Measurements from ENCODE around the gene TNRC6C.

DNA sequence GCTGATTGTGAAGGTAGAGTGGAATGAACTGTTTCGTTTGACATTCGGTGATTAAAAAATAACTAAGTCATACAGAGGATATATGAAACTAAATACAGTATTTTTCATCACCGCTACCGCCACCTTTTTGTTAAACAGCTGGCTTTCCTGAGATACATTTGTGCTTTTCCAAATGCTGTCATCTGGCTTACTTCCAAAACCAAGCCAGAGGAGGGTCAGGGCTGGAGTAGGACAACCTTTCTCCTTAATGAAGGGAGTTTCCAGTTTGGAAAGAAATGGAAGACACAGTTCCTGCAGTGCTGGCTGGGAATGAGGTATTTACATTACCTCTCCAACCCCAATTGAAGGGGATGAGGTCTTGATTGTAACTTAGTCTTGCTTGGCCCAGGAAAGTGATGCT is 3.2 kb downstream of the TNRC6C start:
- TF ChIP-seq, protein P1, sequence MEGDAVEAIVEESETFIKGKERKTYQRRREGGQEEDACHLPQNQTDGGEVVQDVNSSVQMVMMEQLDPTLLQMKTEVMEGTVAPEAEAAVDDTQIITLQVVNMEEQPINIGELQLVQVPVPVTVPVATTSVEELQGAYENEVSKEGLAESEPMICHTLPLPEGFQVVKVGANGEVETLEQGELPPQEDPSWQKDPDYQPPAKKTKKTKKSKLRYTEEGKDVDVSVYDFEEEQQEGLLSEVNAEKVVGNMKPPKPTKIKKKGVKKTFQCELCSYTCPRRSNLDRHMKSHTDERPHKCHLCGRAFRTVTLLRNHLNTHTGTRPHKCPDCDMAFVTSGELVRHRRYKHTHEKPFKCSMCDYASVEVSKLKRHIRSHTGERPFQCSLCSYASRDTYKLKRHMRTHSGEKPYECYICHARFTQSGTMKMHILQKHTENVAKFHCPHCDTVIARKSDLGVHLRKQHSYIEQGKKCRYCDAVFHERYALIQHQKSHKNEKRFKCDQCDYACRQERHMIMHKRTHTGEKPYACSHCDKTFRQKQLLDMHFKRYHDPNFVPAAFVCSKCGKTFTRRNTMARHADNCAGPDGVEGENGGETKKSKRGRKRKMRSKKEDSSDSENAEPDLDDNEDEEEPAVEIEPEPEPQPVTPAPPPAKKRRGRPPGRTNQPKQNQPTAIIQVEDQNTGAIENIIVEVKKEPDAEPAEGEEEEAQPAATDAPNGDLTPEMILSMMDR (IDR thresholded peaks at IDR 0.05 in 4 of 5, conservative IDR thresholded peaks at IDR 0.05 in 1 of 5), result no peak
- no peak for TF ChIP-seq POLR2A (IDR thresholded peaks at IDR 0.05)
